Measurements from ENCODE around the gene NUCKS1.

- TF ChIP-seq POLR2AphosphoS5 (IDR thresholded peaks at IDR 0.05; ENCODE audit: low read depth, low read length) (no peak), POLR2A (IDR thresholded peaks at IDR 0.05; ENCODE audit: low read depth, low read length) (no peak)
Observed at GRCh38 chr1:205726619-205727125, 23.3 kb downstream of the NUCKS1 start.

Data from GM12892 (cell line).